GM19193 (cell line): ENCODE measurements around the gene SOCS6.

Experiments used
- POLR2A ChIP-seq: IDR thresholded peaks from 4 replicates; pipeline ENCODE4 v1.6.1; 2011; ENCODE audit not compliant: insufficient read depth, insufficient read length; ENCODE audit errors: extremely low read depth

SOCS6 gene

GRCh38 chr18:70359071-70359470 is 70.2 kb downstream of the SOCS6 start:
- no peak for TF ChIP-seq POLR2A

- TF ChIP-seq POLR2A, result no peak
These were observed 73.4 kb downstream of the SOCS6 start for GRCh38 chr18:70362258-70362657.

- no peak for TF ChIP-seq POLR2A
These were observed 75.0 kb downstream of the SOCS6 start for GRCh38 chr18:70363861-70364260.

- TF ChIP-seq POLR2A, result no peak
These were observed 76.5 kb downstream of the SOCS6 start for GRCh38 chr18:70365361-70365760.

- no peak for TF ChIP-seq POLR2A
These were observed 77.3 kb downstream of the SOCS6 start for GRCh38 chr18:70366174-70366573.

GRCh38 chr18:70366670-70367069 is 77.8 kb downstream of the SOCS6 start:
- no peak for TF ChIP-seq POLR2A

- no peak for TF ChIP-seq POLR2A
These were observed 80.1 kb downstream of the SOCS6 start for GRCh38 chr18:70368903-70369302.

GRCh38 chr18:70370762-70371733 is 82.2 kb downstream of the SOCS6 start:
- no peak for TF ChIP-seq POLR2A

GRCh38 chr18:70371908-70372307 is 83.1 kb downstream of the SOCS6 start:
- TF ChIP-seq POLR2A, result no peak

GRCh38 chr18:70372450-70373041 is 83.7 kb downstream of the SOCS6 start:
- TF ChIP-seq POLR2A, result no peak

- TF ChIP-seq POLR2A, result no peak
These were observed 84.2 kb downstream of the SOCS6 start for GRCh38 chr18:70373042-70373519.

- no peak for TF ChIP-seq POLR2A
These were observed 85.3 kb downstream of the SOCS6 start for GRCh38 chr18:70374154-70374553.

- TF ChIP-seq POLR2A, result no peak
These were observed 87.5 kb downstream of the SOCS6 start for GRCh38 chr18:70376137-70376913.

GRCh38 chr18:70376914-70377258 is 88.0 kb downstream of the SOCS6 start:
- TF ChIP-seq POLR2A, result no peak

- no peak for TF ChIP-seq POLR2A
These were observed 88.5 kb downstream of the SOCS6 start for GRCh38 chr18:70377317-70377799.

- TF ChIP-seq POLR2A, result no peak
These were observed 89.2 kb downstream of the SOCS6 start for GRCh38 chr18:70377857-70378701.
